ENCODE results near the gene ATXN7L3B. TPM values are rescaled to one million over a fixed set of nuclear protein-coding genes. Genes with fewer than 3 reads are reported as not detected.

The ATXN7L3B gene
- total and polyA plus RNA-seq, 9 of the 15 experiments (the other 6 are each of a cell fraction or from before 2014, with no cell fraction given), result 10.3 to 40.5 (median 31.0) TPM

- no peak for TF ChIP-seq RHOXF2B (CRISPR knock-in tag; conservative IDR thresholded peaks at IDR 0.05)
- TF ChIP-seq TFAP4 (CRISPR knock-in tag; IDR thresholded peaks at IDR 0.05; ENCODE audit: borderline replicate concordance), result peak; percentile 88
- peak; percentile 77 for TF ChIP-seq L3MBTL2 (IDR thresholded peaks at IDR 0.05)
- no peak for TF ChIP-seq KLF13 (tag; IDR thresholded peaks at IDR 0.05; ENCODE audit: borderline replicate concordance, low read depth)
- TF ChIP-seq ZNF239 (CRISPR knock-in tag; IDR thresholded peaks at IDR 0.05), result no peak
- peak; percentile 63; the same call in 1 of the 2 replicates for TF ChIP-seq MGA (IDR thresholded peaks at IDR 0.05)
- peak; percentile 80; the same call in 1 of the 2 replicates for TF ChIP-seq ETV1 (tag; conservative IDR thresholded peaks at IDR 0.05; ENCODE audit: low read depth)
- peak; percentile 92 for TF ChIP-seq RBFOX2 (IDR thresholded peaks at IDR 0.05; ENCODE audit: low read depth, low read length)
- peak; percentile 88 for TF ChIP-seq VEZF1 (CRISPR knock-in tag; IDR thresholded peaks at IDR 0.05)
- 0 out of 2 replicates have a peak, but pooled peaks have one; percentile 5 for TF ChIP-seq CREM (IDR thresholded peaks at IDR 0.05; ENCODE audit: low read depth)
- peak in 1 of 2 experiments; percentile 60; a peak in 1 of 4 replicates for TF ChIP-seq KDM4B (IDR thresholded peaks at IDR 0.05; ENCODE audit: borderline replicate concordance in 2 of 2, low read depth in 1 of 2)
- peak; percentile 14; the same call in 1 of the 2 replicates for TF ChIP-seq JUND (IDR thresholded peaks at IDR 0.05; ENCODE audit: borderline replicate concordance, low read depth, low read length)
- TF ChIP-seq JUND (tag; IDR thresholded peaks at IDR 0.05; ENCODE audit: borderline replicate concordance, low read depth, low read length), result no peak; the same call in 2 of the 3 replicates
Observed at GRCh38 chr12:74537707-74538385, at the start of gene ATXN7L3B (continued).
